ENCODE measurements around the gene FMN1.

The FMN1 gene

DNA sequence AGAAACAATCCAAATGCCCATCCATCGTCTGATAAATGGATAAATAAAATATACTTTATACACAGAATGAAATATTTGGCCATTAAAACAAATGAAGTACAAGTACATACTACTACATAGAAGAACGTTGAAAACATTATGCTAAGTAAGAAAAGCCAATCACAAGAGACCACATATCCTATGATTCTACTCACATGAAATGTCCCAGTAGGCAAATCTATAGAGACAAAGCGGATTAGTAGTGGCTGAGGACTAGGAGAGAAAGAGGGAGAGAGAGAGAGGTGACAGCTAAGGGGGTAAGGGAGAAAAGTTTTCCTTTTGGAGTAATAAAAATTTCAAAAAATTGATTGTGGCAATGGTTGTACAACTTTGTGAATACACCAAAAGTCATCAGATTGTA is 329.7 kb downstream of the FMN1 start:
- H3K27ac ChIP-seq (ENCODE audit: low read depth in 2 of 2, low read length in 2 of 2) = no peak overlapping the region
- H3K9me3 ChIP-seq (ENCODE audit: control insufficient read depth in 2 of 2, low read length in 2 of 2) = no peaks in the 10 kb centered on the region
- H3K36me3 ChIP-seq (ENCODE audit: control insufficient read depth in 2 of 2, insufficient read depth in 2 of 2, low read length in 2 of 2) = peaks cover 5 to 9% of the 10 kb centered on the region in 2 donors
- no peak overlapping the region for H3K9ac ChIP-seq (ENCODE audit: low read depth in 1 of 2, low read length in 2 of 2)
- no peak overlapping the region for H3K4me3 ChIP-seq (ENCODE audit: low read length in 2 of 2)
- H3K27me3 ChIP-seq (ENCODE audit: control insufficient read depth in 2 of 2, insufficient read depth in 2 of 2, low read length in 2 of 2) = no peaks in the 10 kb centered on the region
- peaks cover 0 to 3% of the 10 kb centered on the region in 2 donors for H3K4me1 ChIP-seq (ENCODE audit: control insufficient read depth in 2 of 2, insufficient read depth in 2 of 2, low read length in 2 of 2)

GRCh38 chr15:32864051-32864450 is 330.5 kb downstream of the FMN1 start:
- H3K9me3 ChIP-seq (ENCODE audit: control insufficient read depth in 2 of 2, low read length in 2 of 2) = no peaks in the 10 kb centered on the region
- no peaks in the 10 kb centered on the region for H3K27me3 ChIP-seq (ENCODE audit: control insufficient read depth in 2 of 2, insufficient read depth in 2 of 2, low read length in 2 of 2)
- H3K36me3 ChIP-seq (ENCODE audit: control insufficient read depth in 2 of 2, insufficient read depth in 2 of 2, low read length in 2 of 2) = peaks cover 2 to 8% of the 10 kb centered on the region in 2 donors
- no peak overlapping the region for H3K4me3 ChIP-seq (ENCODE audit: low read length in 2 of 2)
- peaks cover 0 to 3% of the 10 kb centered on the region in 2 donors for H3K4me1 ChIP-seq (ENCODE audit: control insufficient read depth in 2 of 2, insufficient read depth in 2 of 2, low read length in 2 of 2)
- no peak overlapping the region for H3K9ac ChIP-seq (ENCODE audit: low read depth in 1 of 2, low read length in 2 of 2)
- no peak overlapping the region for H3K27ac ChIP-seq (ENCODE audit: low read depth in 2 of 2, low read length in 2 of 2)

GRCh38 chr15:32861761-32862160 is 332.8 kb downstream of the FMN1 start:
- Histone ChIP-seq H3K9ac (ENCODE audit: low read depth in 1 of 2, low read length in 2 of 2) (no peak overlapping the region), H3K4me1 (ENCODE audit: control insufficient read depth in 2 of 2, insufficient read depth in 2 of 2, low read length in 2 of 2) (peaks cover 0 to 3% of the 10 kb centered on the region in 2 donors), H3K4me3 (ENCODE audit: low read length in 2 of 2) (peak overlapping the region in 1 of 2 donors; percentile 32), H3K9me3 (ENCODE audit: control insufficient read depth in 2 of 2, low read length in 2 of 2) (no peaks in the 10 kb centered on the region), H3K27ac (ENCODE audit: low read depth in 2 of 2, low read length in 2 of 2) (no peak overlapping the region), H3K36me3 (ENCODE audit: control insufficient read depth in 2 of 2, insufficient read depth in 2 of 2, low read length in 2 of 2) (peaks cover 0 to under 1% of the 10 kb centered on the region in 2 donors), H3K27me3 (ENCODE audit: control insufficient read depth in 2 of 2, insufficient read depth in 2 of 2, low read length in 2 of 2) (no peaks in the 10 kb centered on the region)

GRCh38 chr15:32861174-32861573 is 333.3 kb downstream of the FMN1 start:
- H3K27ac ChIP-seq (ENCODE audit: low read depth in 2 of 2, low read length in 2 of 2) = no peak overlapping the region
- H3K4me1 ChIP-seq (ENCODE audit: control insufficient read depth in 2 of 2, insufficient read depth in 2 of 2, low read length in 2 of 2) = peaks cover 0 to 3% of the 10 kb centered on the region in 2 donors
- no peak overlapping the region for H3K9ac ChIP-seq (ENCODE audit: low read depth in 1 of 2, low read length in 2 of 2)
- peaks cover 0 to 3% of the 10 kb centered on the region in 2 donors for H3K36me3 ChIP-seq (ENCODE audit: control insufficient read depth in 2 of 2, insufficient read depth in 2 of 2, low read length in 2 of 2)
- H3K4me3 ChIP-seq (ENCODE audit: low read length in 2 of 2) = no peak overlapping the region
- no peaks in the 10 kb centered on the region for H3K9me3 ChIP-seq (ENCODE audit: control insufficient read depth in 2 of 2, low read length in 2 of 2)
- no peaks in the 10 kb centered on the region for H3K27me3 ChIP-seq (ENCODE audit: control insufficient read depth in 2 of 2, insufficient read depth in 2 of 2, low read length in 2 of 2)

- H3K27ac ChIP-seq (ENCODE audit: low read depth in 2 of 2, low read length in 2 of 2) = no peak overlapping the region
- no peak overlapping the region for H3K4me3 ChIP-seq (ENCODE audit: low read length in 2 of 2)
- peaks cover 0 to 3% of the 10 kb centered on the region in 2 donors for H3K36me3 ChIP-seq (ENCODE audit: control insufficient read depth in 2 of 2, insufficient read depth in 2 of 2, low read length in 2 of 2)
- H3K9ac ChIP-seq (ENCODE audit: low read depth in 1 of 2, low read length in 2 of 2) = no peak overlapping the region
- H3K9me3 ChIP-seq (ENCODE audit: control insufficient read depth in 2 of 2, low read length in 2 of 2) = no peaks in the 10 kb centered on the region
- H3K27me3 ChIP-seq (ENCODE audit: control insufficient read depth in 2 of 2, insufficient read depth in 2 of 2, low read length in 2 of 2) = no peaks in the 10 kb centered on the region
- peaks cover 0 to 3% of the 10 kb centered on the region in 2 donors for H3K4me1 ChIP-seq (ENCODE audit: control insufficient read depth in 2 of 2, insufficient read depth in 2 of 2, low read length in 2 of 2)
These were observed 334.5 kb downstream of the FMN1 start for GRCh38 chr15:32859996-32860395.

DNA sequence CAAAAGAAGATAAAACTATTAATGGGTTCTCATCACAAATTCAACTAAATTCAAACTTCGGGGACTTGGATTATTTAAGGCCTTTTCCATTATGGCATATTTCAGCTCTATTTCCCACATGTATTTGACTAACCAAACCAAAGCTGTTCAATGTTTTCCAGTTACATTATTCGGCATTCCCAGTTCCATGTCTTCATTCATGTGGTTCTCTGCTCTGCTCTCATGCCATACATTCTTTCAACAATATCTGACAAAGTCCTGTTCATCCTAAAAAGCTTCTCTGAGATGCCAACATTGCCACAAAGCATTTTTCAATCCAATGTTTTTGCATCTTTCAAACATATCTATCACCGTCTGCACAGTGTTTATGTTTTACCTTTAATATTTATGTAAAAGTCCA is 335.3 kb downstream of the FMN1 start:
- no peak overlapping the region for H3K4me3 ChIP-seq (ENCODE audit: low read length in 2 of 2)
- H3K9me3 ChIP-seq (ENCODE audit: control insufficient read depth in 2 of 2, low read length in 2 of 2) = no peaks in the 10 kb centered on the region
- no peaks in the 10 kb centered on the region for H3K27me3 ChIP-seq (ENCODE audit: control insufficient read depth in 2 of 2, insufficient read depth in 2 of 2, low read length in 2 of 2)
- no peak overlapping the region for H3K27ac ChIP-seq (ENCODE audit: low read depth in 2 of 2, low read length in 2 of 2)
- H3K4me1 ChIP-seq (ENCODE audit: control insufficient read depth in 2 of 2, insufficient read depth in 2 of 2, low read length in 2 of 2) = peaks cover 0 to 1% of the 10 kb centered on the region in 2 donors
- peaks cover 0 to 3% of the 10 kb centered on the region in 2 donors for H3K36me3 ChIP-seq (ENCODE audit: control insufficient read depth in 2 of 2, insufficient read depth in 2 of 2, low read length in 2 of 2)
- H3K9ac ChIP-seq (ENCODE audit: low read depth in 1 of 2, low read length in 2 of 2) = no peak overlapping the region

- no peaks in the 10 kb centered on the region for H3K4me1 ChIP-seq (ENCODE audit: control insufficient read depth in 2 of 2, insufficient read depth in 2 of 2, low read length in 2 of 2)
- H3K9me3 ChIP-seq (ENCODE audit: control insufficient read depth in 2 of 2, low read length in 2 of 2) = no peaks in the 10 kb centered on the region
- H3K4me3 ChIP-seq (ENCODE audit: low read length in 2 of 2) = no peak overlapping the region
- no peak overlapping the region for H3K9ac ChIP-seq (ENCODE audit: low read depth in 1 of 2, low read length in 2 of 2)
- no peaks in the 10 kb centered on the region for H3K27me3 ChIP-seq (ENCODE audit: control insufficient read depth in 2 of 2, insufficient read depth in 2 of 2, low read length in 2 of 2)
- H3K27ac ChIP-seq (ENCODE audit: low read depth in 2 of 2, low read length in 2 of 2) = no peak overlapping the region
- H3K36me3 ChIP-seq (ENCODE audit: control insufficient read depth in 2 of 2, insufficient read depth in 2 of 2, low read length in 2 of 2) = peaks cover 5 to 6% of the 10 kb centered on the region in 2 donors
These were observed 336.8 kb downstream of the FMN1 start for GRCh38 chr15:32857732-32858131.

- Histone ChIP-seq H3K27ac (ENCODE audit: low read depth in 2 of 2, low read length in 2 of 2) (no peak overlapping the region), H3K4me1 (ENCODE audit: control insufficient read depth in 2 of 2, insufficient read depth in 2 of 2, low read length in 2 of 2) (no peaks in the 10 kb centered on the region)
These were observed 337.8 kb downstream of the FMN1 start for GRCh38 chr15:32856753-32857152.

DNA sequence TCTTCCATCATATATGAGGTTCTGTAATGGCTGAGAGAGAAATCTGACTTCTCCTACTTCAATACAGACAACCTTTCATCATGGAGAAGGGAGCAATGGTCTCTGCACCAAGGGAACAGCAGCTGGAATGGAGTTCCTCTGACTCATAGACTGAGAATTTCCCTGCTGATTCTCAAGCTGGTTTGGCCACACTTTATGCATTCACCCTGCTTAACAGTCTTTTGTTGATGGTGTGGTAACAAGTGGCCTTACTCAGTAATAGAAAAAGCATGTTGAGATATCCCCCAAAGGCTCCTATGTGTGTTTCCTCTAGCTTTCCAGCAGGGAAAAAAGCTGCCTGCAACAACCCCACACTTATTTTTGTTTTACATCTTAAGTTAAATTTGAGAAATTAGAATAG is 338.6 kb downstream of the FMN1 start:
- H3K36me3 ChIP-seq (ENCODE audit: control insufficient read depth in 2 of 2, insufficient read depth in 2 of 2, low read length in 2 of 2) = peaks cover 5 to 6% of the 10 kb centered on the region in 2 donors
- H3K27ac ChIP-seq (ENCODE audit: low read depth in 2 of 2, low read length in 2 of 2) = no peak overlapping the region
- H3K9me3 ChIP-seq (ENCODE audit: control insufficient read depth in 2 of 2, low read length in 2 of 2) = no peaks in the 10 kb centered on the region
- H3K27me3 ChIP-seq (ENCODE audit: control insufficient read depth in 2 of 2, insufficient read depth in 2 of 2, low read length in 2 of 2) = no peaks in the 10 kb centered on the region
- H3K4me1 ChIP-seq (ENCODE audit: control insufficient read depth in 2 of 2, insufficient read depth in 2 of 2, low read length in 2 of 2) = no peaks in the 10 kb centered on the region
- H3K9ac ChIP-seq (ENCODE audit: low read depth in 1 of 2, low read length in 2 of 2) = no peak overlapping the region
- no peak overlapping the region for H3K4me3 ChIP-seq (ENCODE audit: low read length in 2 of 2)

More at GRCh38 chr15:32856753-32857152, 337.8 kb downstream of the FMN1 start:
- H3K36me3 ChIP-seq (ENCODE audit: control insufficient read depth in 2 of 2, insufficient read depth in 2 of 2, low read length in 2 of 2) = peaks cover 5 to 6% of the 10 kb centered on the region in 2 donors
- no peaks in the 10 kb centered on the region for H3K9me3 ChIP-seq (ENCODE audit: control insufficient read depth in 2 of 2, low read length in 2 of 2)
- no peak overlapping the region for H3K4me3 ChIP-seq (ENCODE audit: low read length in 2 of 2)
- no peak overlapping the region for H3K9ac ChIP-seq (ENCODE audit: low read depth in 1 of 2, low read length in 2 of 2)
- H3K27me3 ChIP-seq (ENCODE audit: control insufficient read depth in 2 of 2, insufficient read depth in 2 of 2, low read length in 2 of 2) = no peaks in the 10 kb centered on the region

DNA sequence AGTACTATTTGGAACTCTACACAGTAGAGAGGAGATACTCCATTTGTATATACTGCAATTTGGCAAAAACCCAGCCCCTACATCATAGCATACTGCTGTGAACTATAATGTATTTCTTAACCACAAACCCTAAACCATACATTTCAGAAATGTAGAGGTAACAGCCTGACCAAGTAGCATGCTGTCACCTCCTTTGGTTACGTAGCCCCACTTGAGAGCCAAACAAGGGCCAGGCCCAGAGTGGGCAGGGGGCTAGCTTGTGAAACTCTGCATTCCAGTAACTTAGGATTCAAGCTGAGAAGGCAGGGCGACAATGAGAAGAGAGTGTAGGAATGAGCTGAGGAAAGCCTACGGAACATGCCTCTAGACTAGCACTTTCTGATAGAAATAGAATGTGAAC is 340.9 kb downstream of the FMN1 start:
- no peaks in the 10 kb centered on the region for H3K4me1 ChIP-seq (ENCODE audit: control insufficient read depth in 2 of 2, insufficient read depth in 2 of 2, low read length in 2 of 2)
- no peaks in the 10 kb centered on the region for H3K9me3 ChIP-seq (ENCODE audit: control insufficient read depth in 2 of 2, low read length in 2 of 2)
- peaks cover 5 to 6% of the 10 kb centered on the region in 2 donors for H3K36me3 ChIP-seq (ENCODE audit: control insufficient read depth in 2 of 2, insufficient read depth in 2 of 2, low read length in 2 of 2)
- no peak overlapping the region for H3K27ac ChIP-seq (ENCODE audit: low read depth in 2 of 2, low read length in 2 of 2)
- H3K27me3 ChIP-seq (ENCODE audit: control insufficient read depth in 2 of 2, insufficient read depth in 2 of 2, low read length in 2 of 2) = no peaks in the 10 kb centered on the region
- H3K9ac ChIP-seq (ENCODE audit: low read depth in 1 of 2, low read length in 2 of 2) = no peak overlapping the region
- H3K4me3 ChIP-seq (ENCODE audit: low read length in 2 of 2) = no peak overlapping the region

- Histone ChIP-seq H3K9me3 (ENCODE audit: control insufficient read depth in 2 of 2, low read length in 2 of 2) (no peaks in the 10 kb centered on the region), H3K27me3 (ENCODE audit: control insufficient read depth in 2 of 2, insufficient read depth in 2 of 2, low read length in 2 of 2) (no peaks in the 10 kb centered on the region), H3K4me1 (ENCODE audit: control insufficient read depth in 2 of 2, insufficient read depth in 2 of 2, low read length in 2 of 2) (no peaks in the 10 kb centered on the region), H3K9ac (ENCODE audit: low read depth in 1 of 2, low read length in 2 of 2) (no peak overlapping the region), H3K27ac (ENCODE audit: low read depth in 2 of 2, low read length in 2 of 2) (no peak overlapping the region), H3K36me3 (ENCODE audit: control insufficient read depth in 2 of 2, insufficient read depth in 2 of 2, low read length in 2 of 2) (peaks cover 5 to 6% of the 10 kb centered on the region in 2 donors), H3K4me3 (ENCODE audit: low read length in 2 of 2) (no peak overlapping the region)
These were observed 341.7 kb downstream of the FMN1 start for GRCh38 chr15:32852771-32853170.
